A549 (cell line): ENCODE measurements around the gene TMEM79. TPM values are rescaled to one million over a fixed set of nuclear protein-coding genes. Genes with fewer than 3 reads are reported as not detected.

Source experiments
- ATAC-seq, 2 experiments: fragments of 200-7000 bp in 1 of 2; fragments of >200 bp in 1 of 2; cut with Nextera tagmentation in 1 of 2; cut with Tn5 transposase in 1 of 2; 3 replicates each; pipeline versions ENCODE4 v1.8.0 to v1.9.1; 2018 to 2020; ENCODE audit warnings: mild to moderate bottlenecking in 1 of 2, moderate library complexity in 1 of 2
- CTCF ChIA-PET: fragments of 300-600 bp; sonication (Branson Sonifier 250); formaldehyde crosslinking; extraction: SDS; loops from one replicate; lab custom pipeline; 2021; ENCODE audit warnings: antibody characterized with exemption, inconsistent platforms; lab: Yijun Ruan, JAX
- POLR2A ChIA-PET: fragments of 350-600 bp; formaldehyde crosslinking; extraction: SDS; loops from one replicate; lab custom pipeline; 2021; ENCODE audit warnings: antibody characterized with exemption, inconsistent platforms; lab: Yijun Ruan, JAX
- DNase-seq, 2 experiments: peaks; one replicate each; pipeline versions ENCODE4 v3.0.0 to v3.0.0-alpha.2; 2011 to 2016; ENCODE audit warnings: low read depth in 1 of 2, low spot score in 1 of 2
- FAIRE-seq: peaks from 2 replicates; lab custom pipeline; 2011; peaks lifted over from hg19 to GRCh38; lab: Jason Lieb, UNC
- H3K27ac ChIP-seq, 2 experiments: fragments of >200 bp; sonication (Bioruptor Twin); formaldehyde crosslinking; 3 replicates each; pipeline ENCODE4 v1.5.1; 2016 to 2017
- H3K4me1 ChIP-seq: fragments of >200 bp; sonication (Bioruptor Twin); formaldehyde crosslinking; 3 replicates; pipeline ENCODE4 v1.6.1; 2016
- H3K4me2 ChIP-seq: fragments of >200 bp; sonication (Bioruptor Twin); formaldehyde crosslinking; 3 replicates; pipeline ENCODE4 v1.6.1; 2016
- H3K4me3 ChIP-seq: fragments of >200 bp; sonication (Bioruptor Twin); formaldehyde crosslinking; 3 replicates; pipeline ENCODE4 v1.5.1; 2016
- H3K9me3 ChIP-seq: fragments of >200 bp; sonication (Bioruptor Twin); formaldehyde crosslinking; 3 replicates; pipeline ENCODE4 v1.6.1; 2016
- CEBPB ChIP-seq, 2 experiments: fragments of >200 bp in 1 of 2; sonication (Bioruptor Twin) in 1 of 2; formaldehyde crosslinking in 1 of 2; IDR thresholded peaks; 2 replicates each; pipeline ENCODE4 v1.6.1; 2012 to 2016
- CHD2 ChIP-seq: fragments of 150-350 bp; IDR thresholded peaks from 2 replicates; pipeline ENCODE4 v1.6.1; 2014; ENCODE audit warnings: low read length; ENCODE audit not compliant: partially characterized antibody
- CTCF ChIP-seq: fragments of >200 bp; sonication (Bioruptor Twin); formaldehyde crosslinking; IDR thresholded peaks from 3 replicates; pipeline ENCODE4 v1.5.1; 2016
- EHMT2 ChIP-seq: fragments of 200-600 bp; sonication (generic); IDR thresholded peaks from 2 replicates; pipeline ENCODE4 v1.6.1; 2016; ENCODE audit warnings: antibody characterized with exemption, low read depth, mild to moderate bottlenecking, moderate library complexity
- ELK1 ChIP-seq: fragments of 150-350 bp; IDR thresholded peaks from 2 replicates; pipeline ENCODE4 v1.6.1; 2014; ENCODE audit warnings: low read depth, mild to moderate bottlenecking, low read length
- FOSL2 ChIP-seq, 2 experiments: fragments of 450-650 bp in 1 of 2; fragments of >200 bp in 1 of 2; sonication (Bioruptor Twin) in 1 of 2; formaldehyde crosslinking; IDR thresholded peaks; 2 replicates each; pipeline versions ENCODE4 v1.5.0 to v1.6.1; 2016 to 2020; ENCODE audit warnings: mild to moderate bottlenecking in 1 of 2, moderate library complexity in 1 of 2
- HES2 ChIP-seq: fragments of >200 bp; sonication (Bioruptor Twin); formaldehyde crosslinking; IDR thresholded peaks from 2 replicates; pipeline ENCODE4 v1.6.1; 2016
- HEYL ChIP-seq: fragments of 250-450 bp; sonication (Bioruptor Pico); IDR thresholded peaks from 2 replicates; pipeline ENCODE4 v1.8.0; 2021; ENCODE audit warnings: mild to moderate bottlenecking, moderate library complexity
- HOXB13 ChIP-seq: fragments of 250-450 bp; sonication (Bioruptor Pico); IDR thresholded peaks from 2 replicates; pipeline ENCODE4 v1.5.0; 2020; ENCODE audit warnings: low read depth, mild to moderate bottlenecking, moderate library complexity
- JUN ChIP-seq, 2 experiments: fragments of >200 bp; sonication (Bioruptor Twin); formaldehyde crosslinking; IDR thresholded peaks; 2 replicates in 1 of 2; 3 replicates in 1 of 2; pipeline ENCODE4 v1.6.1; 2016 to 2017
- MAFK ChIP-seq: fragments of 450-650 bp; IDR thresholded peaks from 2 replicates; pipeline ENCODE4 v1.6.1; 2014; ENCODE audit not compliant: partially characterized antibody
- MAX ChIP-seq: IDR thresholded peaks from 2 replicates; pipeline ENCODE4 v1.6.1; 2012
- MYC ChIP-seq: IDR thresholded peaks from 2 replicates; pipeline ENCODE4 v1.6.1; 2012; ENCODE audit warnings: mild to moderate bottlenecking, inconsistent platforms, low read length, improper control_type of control experiment, borderline replicate concordance
- NPAS2 ChIP-seq: fragments of 250-450 bp; sonication (Bioruptor Pico); IDR thresholded peaks from 2 replicates; pipeline ENCODE4 v1.8.0; 2022; ENCODE audit warnings: mild to moderate bottlenecking, moderate library complexity, borderline replicate concordance
- NR3C1 ChIP-seq: fragments of >200 bp; sonication (Bioruptor Twin); formaldehyde crosslinking; IDR thresholded peaks from 3 replicates; pipeline ENCODE4 v1.6.1; 2017
- RNF2 ChIP-seq: fragments of 200-600 bp; sonication (generic); IDR thresholded peaks from 2 replicates; pipeline ENCODE4 v1.6.1; 2016; ENCODE audit warnings: low read depth, mild to moderate bottlenecking, antibody characterized with exemption, moderate library complexity, borderline replicate concordance
- TFCP2L1 ChIP-seq: fragments of 250-450 bp; sonication (Bioruptor Pico); IDR thresholded peaks from 2 replicates; pipeline ENCODE4 v1.5.0; 2021; ENCODE audit warnings: mild to moderate bottlenecking
- ZC3H11A ChIP-seq: fragments of 450-650 bp; IDR thresholded peaks from 2 replicates; pipeline ENCODE4 v1.6.1; 2014; ENCODE audit warnings: antibody characterized with exemption, mild to moderate bottlenecking
- WGBS: methylation state at CpG from one replicate; pipeline ENCODE4 v1.1.6; 2017; ENCODE audit errors: missing lambda C conversion rate; 5-methylcytosine and 5-hydroxymethylcytosine counted together
- polyA plus RNA-seq, 4 experiments: library from polyadenylated mRNA; depleted of rRNA in 3 of 4; stranded (reverse); fragments of >200 nt; fragmentation: RNase III in 1 of 4; extraction: RNeasy Plus Mini Kit Qiagen cat#74134 plus additional on column Dnase treatment in 1 of 4; gene quantifications; 2 replicates in 3 of 4; 3 replicates in 1 of 4; pipeline ENCODE4 v1.2.3, GENCODE V29; 2011 to 2017

Gene TMEM79
- polyA plus RNA-seq, 2 of the 4 experiments (the other 2 are of a cell fraction) = 6.3 to 7.2 TPM

GRCh38 chr1:156262461-156263287 lies 21.5 kb upstream of the TMEM79 start:
- POLR2A ChIA-PET = interaction anchor here (1.6 kb wide), 1 partner anchor 20 kb away, joined by 5 read pairs; the partner anchor contains the start of gene SMG5
- no peak overlapping the region for H3K27ac ChIP-seq
- FAIRE-seq (no peak), DNase-seq (peak in 1 of 2 experiments; percentile 68), ATAC-seq (peak; percentile 31 to 56; a peak in 4 of 6 replicates)
- peak overlapping the region; percentile 30; the same call in 2 of the 3 replicates for H3K4me2 ChIP-seq
- TF ChIP-seq MAX = 0 out of 2 replicates have a peak, but pooled peaks have one; percentile 23
- no peak for TF ChIP-seq RNF2
- WGBS = 62% methylated on average over 9 of the region's 9 CpGs
- no peaks in the 10 kb centered on the region for H3K9me3 ChIP-seq
- no peak overlapping the region for H3K4me3 ChIP-seq
- CTCF ChIA-PET = interaction anchor here (0.6 to 4.5 kb wide), 7 partner anchors 9 to 117 kb away, joined by 3 to 25 read pairs (median 5); partner anchors contain the start of gene BGLAP
- peaks cover 15% of the 10 kb centered on the region for H3K4me1 ChIP-seq

- DNase-seq (no peak), ATAC-seq (no peak; a peak in 1 of 6 replicates), FAIRE-seq (no peak)
- Histone ChIP-seq H3K27ac (no peak overlapping the region), H3K4me2 (no peak overlapping the region; the same call in 2 of the 3 replicates), H3K4me3 (no peak overlapping the region), H3K9me3 (no peaks in the 10 kb centered on the region), H3K4me1 (peaks cover 15% of the 10 kb centered on the region)
- ChIA-PET CTCF (interaction anchor here (1.3 to 4.5 kb wide), 5 partner anchors 9 to 118 kb away, joined by 3 to 25 read pairs (median 5); partner anchors contain the start of gene BGLAP), POLR2A (interaction anchor here (1.6 kb wide), 1 partner anchor 19 kb away, joined by 5 read pairs; the partner anchor contains the start of gene SMG5)
- WGBS = 89% methylated on average over 9 of the region's 9 CpGs
- TF ChIP-seq HES2 = no peak
- TF ChIP-seq FOSL2 (IDR thresholded peaks at IDR 0.05) = no peak
- TF ChIP-seq FOSL2 (CRISPR knock-in tag; IDR thresholded peaks at IDR 0.05) = no peak
- TF ChIP-seq NPAS2 (CRISPR knock-in tag) = no peak
- no peak for TF ChIP-seq MAX
- TF ChIP-seq NR3C1 = no peak
- TF ChIP-seq EHMT2 = no peak
- TF ChIP-seq HEYL (CRISPR knock-in tag) = no peak
- no peak for TF ChIP-seq TFCP2L1 (CRISPR knock-in tag)
- no peak for TF ChIP-seq MYC
- TF ChIP-seq HOXB13 (CRISPR knock-in tag) = no peak
- TF ChIP-seq ZC3H11A = no peak
- no peak for TF ChIP-seq ELK1
- no peak for TF ChIP-seq CHD2
- TF ChIP-seq CEBPB (IDR thresholded peaks at IDR 0.05) = no peak
- no peak for TF ChIP-seq MAFK
- TF ChIP-seq CTCF = no peak
- no peak for TF ChIP-seq JUN (IDR thresholded peaks at IDR 0.05)
Measured at GRCh38 chr1:156263288-156263655, 20.9 kb upstream of the TMEM79 start.
